ENCODE results near the gene ZBTB12. TPM values are rescaled to one million over a fixed set of nuclear protein-coding genes. Genes with fewer than 3 reads are reported as not detected.

Gene ZBTB12
- total and polyA plus RNA-seq, 4 donors, result 1.2 to 4.9 (median 2.6) TPM

DNA sequence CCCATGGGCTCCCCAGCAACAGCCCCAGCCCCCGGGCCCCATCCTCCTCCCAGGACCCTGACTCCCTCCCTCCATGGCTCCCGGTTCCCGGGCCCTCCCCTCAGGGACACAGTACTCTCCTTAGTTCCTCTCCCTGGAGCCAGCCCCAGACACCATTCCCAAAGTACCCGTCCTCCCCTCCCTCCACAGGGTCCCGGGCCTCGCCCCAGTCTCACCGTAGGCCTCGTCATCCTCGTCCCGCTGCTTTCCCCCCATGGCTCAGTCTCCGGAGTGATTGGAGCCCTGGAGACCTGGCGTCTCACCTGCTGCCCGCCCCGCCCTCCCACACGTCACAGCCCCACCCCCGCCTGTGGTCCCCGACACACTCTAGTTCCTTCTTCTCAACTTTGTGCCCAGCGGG is 23.2 kb downstream of the ZBTB12 start, which contains the start of gene SLC44A4:
Gene SLC44A4 (minus strand): TSS at position 272 of the 400 bp plus-strand sequence. CDS start 17 bp downstream, at position 255.
- Histone ChIP-seq H3K9me3 (ENCODE audit: control insufficient read depth, low read length) (no peaks in the 10 kb centered on the region), H3K4me1 (ENCODE audit: control insufficient read depth in 1 of 2, insufficient read depth in 2 of 2, low read length in 2 of 2) (no peaks in the 10 kb centered on the region), H3K4me3 (ENCODE audit: low read length in 2 of 2) (no peak within 1 kb of the TSS), H3K36me3 (ENCODE audit: control insufficient read depth in 1 of 2, insufficient read depth in 2 of 2, low read length in 1 of 2) (peaks cover 0 to 12% of the 10 kb centered on the region in 2 donors), H3K27me3 (ENCODE audit: control insufficient read depth in 1 of 2, insufficient read depth in 2 of 2, low read length in 1 of 2) (no peaks in the 10 kb centered on the region), H3K27ac (ENCODE audit: low read depth in 1 of 2, low read length in 2 of 2) (no peak within 1 kb of the TSS)
- intact Hi-C loops (cut with DNase I), result no loop called here
- DNase-seq (no peak), ATAC-seq (ENCODE audit: low FRiP score) (no peak)
- WGBS, 2 donors, result 45 to 55% methylated on average over 18 of the region's 18 CpGs

DNA sequence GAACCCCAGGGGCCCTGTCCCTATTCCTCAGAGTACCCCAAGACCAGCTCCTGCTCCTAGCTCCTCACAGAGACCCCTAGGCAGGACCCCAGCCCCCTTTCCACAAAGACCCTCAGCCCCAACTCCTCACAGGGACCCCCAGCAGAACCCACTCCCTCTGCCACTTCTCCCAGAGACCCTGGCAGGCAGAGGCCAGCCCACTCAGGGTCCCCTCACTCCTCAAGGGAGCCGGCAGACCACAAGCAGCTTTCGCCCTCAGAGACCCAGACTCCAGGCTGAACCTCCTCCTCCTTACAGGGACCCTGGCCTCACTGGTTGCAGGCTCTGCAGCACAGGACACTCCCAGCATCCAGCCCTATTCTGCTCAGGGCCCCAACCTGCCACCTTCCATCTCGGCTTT is 23.7 kb downstream of the ZBTB12 start:
- Histone ChIP-seq H3K36me3 (ENCODE audit: control insufficient read depth in 1 of 2, insufficient read depth in 2 of 2, low read length in 1 of 2) (peaks cover 0 to 9% of the 10 kb centered on the region in 2 donors), H3K4me3 (ENCODE audit: low read length in 2 of 2) (no peak overlapping the region), H3K27ac (ENCODE audit: low read depth in 1 of 2, low read length in 2 of 2) (no peak overlapping the region), H3K27me3 (ENCODE audit: control insufficient read depth in 1 of 2, insufficient read depth in 2 of 2, low read length in 1 of 2) (no peaks in the 10 kb centered on the region), H3K9me3 (ENCODE audit: control insufficient read depth, low read length) (no peaks in the 10 kb centered on the region), H3K4me1 (ENCODE audit: control insufficient read depth in 1 of 2, insufficient read depth in 2 of 2, low read length in 2 of 2) (no peaks in the 10 kb centered on the region)
- ATAC-seq (ENCODE audit: low FRiP score), result no peak
- no peak for DNase-seq
- intact Hi-C loops (cut with DNase I), result no loop called here
- WGBS, 2 donors, result 74 to 80% methylated on average over 3 of the region's 3 CpGs

- no peak overlapping the region for H3K4me3 ChIP-seq (ENCODE audit: low read length in 2 of 2)
- H3K9me3 ChIP-seq (ENCODE audit: control insufficient read depth, low read length), result no peaks in the 10 kb centered on the region
- DNase-seq (no peak), ATAC-seq (ENCODE audit: low FRiP score) (no peak)
- H3K27me3 ChIP-seq (ENCODE audit: control insufficient read depth in 1 of 2, insufficient read depth in 2 of 2, low read length in 1 of 2), result no peaks in the 10 kb centered on the region
- intact Hi-C loops (cut with DNase I), result no loop called here
- no peaks in the 10 kb centered on the region for H3K4me1 ChIP-seq (ENCODE audit: control insufficient read depth in 1 of 2, insufficient read depth in 2 of 2, low read length in 2 of 2)
- 70% methylated on average over 10 of the region's 10 CpGs for WGBS, 2 donors
- no peak overlapping the region for H3K27ac ChIP-seq (ENCODE audit: low read depth in 1 of 2, low read length in 2 of 2)
- H3K36me3 ChIP-seq (ENCODE audit: control insufficient read depth in 1 of 2, insufficient read depth in 2 of 2, low read length in 1 of 2), result peaks cover 0 to 6% of the 10 kb centered on the region in 2 donors
Observed at GRCh38 chr6:31877651-31878161, 24.2 kb downstream of the ZBTB12 start.

- Histone ChIP-seq H3K9me3 (ENCODE audit: control insufficient read depth, low read length) (no peaks in the 10 kb centered on the region), H3K4me3 (ENCODE audit: low read length in 2 of 2) (no peak overlapping the region), H3K36me3 (ENCODE audit: control insufficient read depth in 1 of 2, insufficient read depth in 2 of 2, low read length in 1 of 2) (peaks cover 0 to 6% of the 10 kb centered on the region in 2 donors), H3K4me1 (ENCODE audit: control insufficient read depth in 1 of 2, insufficient read depth in 2 of 2, low read length in 2 of 2) (no peaks in the 10 kb centered on the region), H3K27me3 (ENCODE audit: control insufficient read depth in 1 of 2, insufficient read depth in 2 of 2, low read length in 1 of 2) (no peaks in the 10 kb centered on the region), H3K27ac (ENCODE audit: low read depth in 1 of 2, low read length in 2 of 2) (no peak overlapping the region)
- DNase-seq (no peak), ATAC-seq (ENCODE audit: low FRiP score) (no peak)
- intact Hi-C loops (cut with DNase I), result no loop called here
- 51 to 56% methylated on average over 3 of the region's 3 CpGs for WGBS, 2 donors
Observed at GRCh38 chr6:31877125-31877650, 24.7 kb downstream of the ZBTB12 start.

DNA sequence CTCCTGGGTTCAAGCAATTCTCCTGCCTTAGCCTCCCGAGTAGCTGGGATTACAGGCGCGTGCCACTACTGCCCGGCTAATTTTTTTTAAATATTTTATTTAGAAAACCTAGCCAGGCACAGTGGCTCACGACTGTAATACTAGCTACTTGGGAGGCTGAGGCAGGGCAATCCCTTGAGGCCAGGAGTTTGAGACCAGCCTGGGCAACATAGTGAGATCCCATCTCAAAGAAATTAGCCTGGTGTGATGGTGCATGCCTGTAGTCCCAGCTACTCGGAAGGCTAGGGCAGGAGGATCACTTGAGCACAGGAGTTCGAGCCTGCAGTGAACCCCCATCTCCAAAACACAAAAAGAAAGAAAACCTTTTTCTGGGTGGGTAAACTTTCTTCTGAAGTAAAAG is 25.5 kb downstream of the ZBTB12 start:
- no peak overlapping the region for H3K27ac ChIP-seq (ENCODE audit: low read depth in 1 of 2, low read length in 2 of 2)
- intact Hi-C loops (cut with DNase I), result no loop called here
- peaks cover 0 to 6% of the 10 kb centered on the region in 2 donors for H3K36me3 ChIP-seq (ENCODE audit: control insufficient read depth in 1 of 2, insufficient read depth in 2 of 2, low read length in 1 of 2)
- WGBS, 2 donors, result 83 to 84% methylated on average over 7 of the region's 7 CpGs
- DNase-seq (peak in 1 of 2 donors; percentile 8), ATAC-seq (ENCODE audit: low FRiP score) (no peak)
- H3K4me3 ChIP-seq (ENCODE audit: low read length in 2 of 2), result no peak overlapping the region
- no peaks in the 10 kb centered on the region for H3K27me3 ChIP-seq (ENCODE audit: control insufficient read depth in 1 of 2, insufficient read depth in 2 of 2, low read length in 1 of 2)
- no peaks in the 10 kb centered on the region for H3K9me3 ChIP-seq (ENCODE audit: control insufficient read depth, low read length)
- H3K4me1 ChIP-seq (ENCODE audit: control insufficient read depth in 1 of 2, insufficient read depth in 2 of 2, low read length in 2 of 2), result no peaks in the 10 kb centered on the region

GRCh38 chr6:31875877-31876276 is 26.0 kb downstream of the ZBTB12 start:
- no peaks in the 10 kb centered on the region for H3K4me1 ChIP-seq (ENCODE audit: control insufficient read depth in 1 of 2, insufficient read depth in 2 of 2, low read length in 2 of 2)
- H3K27me3 ChIP-seq (ENCODE audit: control insufficient read depth in 1 of 2, insufficient read depth in 2 of 2, low read length in 1 of 2), result no peaks in the 10 kb centered on the region
- no peak for DNase-seq
- intact Hi-C loops (cut with DNase I), result no loop called here
- 63 to 67% methylated on average over 5 of the region's 5 CpGs for WGBS, 2 donors
- H3K27ac ChIP-seq (ENCODE audit: low read depth in 1 of 2, low read length in 2 of 2), result no peak overlapping the region
- H3K9me3 ChIP-seq (ENCODE audit: control insufficient read depth, low read length), result no peaks in the 10 kb centered on the region
- no peak overlapping the region for H3K4me3 ChIP-seq (ENCODE audit: low read length in 2 of 2)
- no peak for ATAC-seq (ENCODE audit: low FRiP score)
- peaks cover 0 to 3% of the 10 kb centered on the region in 2 donors for H3K36me3 ChIP-seq (ENCODE audit: control insufficient read depth in 1 of 2, insufficient read depth in 2 of 2, low read length in 1 of 2)

- H3K4me3 ChIP-seq (ENCODE audit: low read length in 2 of 2), result no peak overlapping the region
- no peaks in the 10 kb centered on the region for H3K27me3 ChIP-seq (ENCODE audit: control insufficient read depth in 1 of 2, insufficient read depth in 2 of 2, low read length in 1 of 2)
- no peak overlapping the region for H3K27ac ChIP-seq (ENCODE audit: low read depth in 1 of 2, low read length in 2 of 2)
- 77 to 88% methylated on average over 5 of the region's 5 CpGs for WGBS, 2 donors
- no peaks in the 10 kb centered on the region for H3K9me3 ChIP-seq (ENCODE audit: control insufficient read depth, low read length)
- H3K36me3 ChIP-seq (ENCODE audit: control insufficient read depth in 1 of 2, insufficient read depth in 2 of 2, low read length in 1 of 2), result peaks cover 0 to 1% of the 10 kb centered on the region in 2 donors
- no peak for DNase-seq
- no peaks in the 10 kb centered on the region for H3K4me1 ChIP-seq (ENCODE audit: control insufficient read depth in 1 of 2, insufficient read depth in 2 of 2, low read length in 2 of 2)
- no peak for ATAC-seq (ENCODE audit: low FRiP score)
- intact Hi-C loops (cut with DNase I), result no loop called here
Observed at GRCh38 chr6:31874836-31875572, 26.9 kb downstream of the ZBTB12 start.

GRCh38 chr6:31874084-31874670 is 27.7 kb downstream of the ZBTB12 start:
- H3K27ac ChIP-seq (ENCODE audit: low read depth in 1 of 2, low read length in 2 of 2), result no peak overlapping the region
- H3K9me3 ChIP-seq (ENCODE audit: control insufficient read depth, low read length), result no peaks in the 10 kb centered on the region
- DNase-seq (no peak), ATAC-seq (ENCODE audit: low FRiP score) (no peak)
- H3K27me3 ChIP-seq (ENCODE audit: control insufficient read depth in 1 of 2, insufficient read depth in 2 of 2, low read length in 1 of 2), result no peaks in the 10 kb centered on the region
- 51 to 68% methylated on average over 4 of the region's 4 CpGs for WGBS, 2 donors
- H3K36me3 ChIP-seq (ENCODE audit: control insufficient read depth in 1 of 2, insufficient read depth in 2 of 2, low read length in 1 of 2), result no peaks in the 10 kb centered on the region
- intact Hi-C loops (cut with DNase I), result no loop called here
- no peaks in the 10 kb centered on the region for H3K4me1 ChIP-seq (ENCODE audit: control insufficient read depth in 1 of 2, insufficient read depth in 2 of 2, low read length in 2 of 2)
- H3K4me3 ChIP-seq (ENCODE audit: low read length in 2 of 2), result no peak overlapping the region

Data from aorta (tissue), 5 donors.